Spleen (tissue), 11 donors: ENCODE data around the gene LANCL3. TPM values are rescaled to one million over a fixed set of nuclear protein-coding genes. Genes with fewer than 3 reads are reported as not detected.

Source experiments
- DNase-seq: peaks from one replicate; pipeline ENCODE4 v3.0.0-alpha.2; 2020
- H3K27ac ChIP-seq, 8 donors: fragments of 200-600 bp; sonication (generic) in 7 of 8; 1 replicate in 4 of 8; 2 replicates in 4 of 8; pipeline versions ENCODE4 v1.5.0 to v1.8.0; 2016 to 2021; ENCODE audit warnings: inconsistent platforms in 4 of 8, mild to moderate bottlenecking in 4 of 8, moderate library complexity in 1 of 8
- H3K27me3 ChIP-seq, 7 donors: fragments of 200-600 bp; sonication (generic) in 6 of 7; replicated peaks in 1 of 7; 1 replicate in 4 of 7; 2 replicates in 3 of 7; pipeline versions ENCODE4 v1.5.0 to v1.8.0; 2016 to 2021; ENCODE audit warnings: inconsistent platforms in 3 of 7, mild to moderate bottlenecking in 1 of 7
- H3K36me3 ChIP-seq, 6 donors: fragments of 200-600 bp; sonication (generic) in 5 of 6; 1 replicate in 4 of 6; 2 replicates in 2 of 6; pipeline versions ENCODE4 v1.5.0 to v1.8.0; 2016 to 2021; ENCODE audit warnings: inconsistent platforms in 2 of 6
- H3K4me1 ChIP-seq, 6 donors: fragments of 200-600 bp; sonication (generic) in 5 of 6; 1 replicate in 3 of 6; 2 replicates in 3 of 6; pipeline versions ENCODE4 v1.5.0 to v1.8.0; 2016 to 2021; ENCODE audit warnings: inconsistent platforms in 3 of 6
- H3K4me3 ChIP-seq, 8 donors: fragments of 200-600 bp; sonication (generic) in 7 of 8; 1 replicate in 4 of 8; 2 replicates in 4 of 8; pipeline versions ENCODE4 v1.5.0 to v1.8.0; 2016 to 2021; ENCODE audit warnings: inconsistent platforms in 4 of 8, mild to moderate bottlenecking in 4 of 8, moderate library complexity in 2 of 8
- H3K9me3 ChIP-seq, 8 donors: fragments of 200-600 bp; sonication (generic) in 7 of 8; 1 replicate in 4 of 8; 2 replicates in 4 of 8; pipeline versions ENCODE4 v1.5.0 to v1.8.0; 2016 to 2021; ENCODE audit warnings: inconsistent platforms in 4 of 8
- CTCF ChIP-seq, 11 experiments: fragments of 200-600 bp in 7 of 11; fragments of 450-650 bp in 4 of 11; sonication (generic) in 4 of 11; IDR thresholded peaks in 8 of 11; conservative IDR thresholded peaks in 3 of 11; 1 replicate in 7 of 11; 2 replicates in 4 of 11; pipeline versions ENCODE4 v1.4.0 to v1.8.0; 2016 to 2021; ENCODE audit warnings: antibody characterized with exemption in 11 of 11, inconsistent platforms in 4 of 11, mild to moderate bottlenecking in 1 of 11
- POLR2A ChIP-seq, 3 donors: fragments of 450-650 bp; IDR thresholded peaks; one replicate each; pipeline ENCODE4 v1.5.1; 2017; ENCODE audit warnings: antibody characterized with exemption in 3 of 3, mild to moderate bottlenecking in 1 of 3
- POLR2AphosphoS5 ChIP-seq, 3 donors: sonication (generic); formaldehyde crosslinking; IDR thresholded peaks; one replicate each; pipeline ENCODE4 v1.5.1; 2017; ENCODE audit warnings: antibody characterized with exemption in 3 of 3
- WGBS, 5 donors: extraction: QIAGEN DNeasy Blood & Tissue Kit in 3 of 5; methylation state at CpG; one replicate each; pipeline versions ENCODE4 v1.1.5 to v1.1.7; 2013 to 2018; 5-methylcytosine and 5-hydroxymethylcytosine counted together
- intact Hi-C: fragments of 100-400 bp; cut with DNase I; formaldehyde crosslinking; loops from one replicate; pipeline ENCODE4 v1.15.0; 2023; ENCODE audit warnings: low total_unique reads
- polyA plus RNA-seq, 3 donors: library from polyadenylated mRNA; stranded (reverse); fragments of 200-250 nt; gene quantifications; one replicate each; pipeline ENCODE4 v1.2.1, GENCODE V29; 2013
- total RNA-seq, 7 donors: library from RNA; depleted of rRNA in 3 of 7; stranded (reverse); fragments of >200 nt in 3 of 7; fragmentation: NEBNext Ultra II Directional in 4 of 7; extraction: Animal tissue kit (Norgen Biotek cat#: 25700) in 4 of 7; gene quantifications; one replicate each; pipeline versions ENCODE4 v1.1.0 to v1.2.1, GENCODE V29; 2016 to 2021
- donor health status: healthy with polysubstance abuse.
- donor health status: DM: no; HTN: no; CAD: no; lungs with moderate emphysema.
- donor health status: DM: no; HTN: no; CAD: no.
- donor health status: Bipolar disorder and iron deficiency.
- donor health status: healthy.
- donor health status: DM: no; HTN: no; CAD: no.
- donor health status: DM: yes; HTN: yes; CAD: no.

The LANCL3 gene
- total and polyA plus RNA-seq, 10 donors: under 0.01 to 0.88 (median 0.52) TPM

- Histone ChIP-seq H3K27me3 (peaks cover 0 to 6% (median 0%) of the 10 kb centered on the region in 7 donors), H3K9me3 (no peaks in the 10 kb centered on the region), H3K4me3 (no peak overlapping the region), H3K4me1 (no peaks in the 10 kb centered on the region), H3K27ac (no peak overlapping the region), H3K36me3 (no peaks in the 10 kb centered on the region)
- WGBS, 5 donors: 71 to 100% (median 88%) methylated on average over 1 of the region's 1 CpG
- TF ChIP-seq POLR2A (IDR thresholded peaks at IDR 0.05): no peak
- TF ChIP-seq POLR2AphosphoS5 (IDR thresholded peaks at IDR 0.05): no peak
- TF ChIP-seq CTCF (IDR thresholded peaks at IDR 0.05 in 8 of 11, conservative IDR thresholded peaks at IDR 0.05 in 3 of 11): no peak
- intact Hi-C loops: no loop called here
- no peak for DNase-seq
These were observed 125.8 kb downstream of the LANCL3 start for GRCh38 chrX:37697169-37697760.

- H3K27ac ChIP-seq: no peak overlapping the region
- no peak overlapping the region for H3K4me3 ChIP-seq
- intact Hi-C loops: no loop called here
- no peak for DNase-seq
- H3K4me1 ChIP-seq: no peaks in the 10 kb centered on the region
- 57 to 71% (median 60%) methylated on average over 2 to 4 of the region's 4 CpGs for WGBS, 5 donors
- H3K36me3 ChIP-seq: no peaks in the 10 kb centered on the region
- H3K27me3 ChIP-seq: peaks cover 0 to 6% (median 0%) of the 10 kb centered on the region in 7 donors
- no peak for TF ChIP-seq POLR2AphosphoS5 (IDR thresholded peaks at IDR 0.05)
- TF ChIP-seq POLR2A (IDR thresholded peaks at IDR 0.05): no peak
- no peak for TF ChIP-seq CTCF (IDR thresholded peaks at IDR 0.05 in 8 of 11, conservative IDR thresholded peaks at IDR 0.05 in 3 of 11)
- no peaks in the 10 kb centered on the region for H3K9me3 ChIP-seq
These were observed 130.1 kb downstream of the LANCL3 start for GRCh38 chrX:37701588-37701987.

- Histone ChIP-seq H3K4me3 (no peak overlapping the region), H3K27ac (no peak overlapping the region), H3K9me3 (no peaks in the 10 kb centered on the region), H3K4me1 (no peaks in the 10 kb centered on the region), H3K27me3 (peaks cover 0 to 5% (median 0%) of the 10 kb centered on the region in 7 donors), H3K36me3 (no peaks in the 10 kb centered on the region)
- intact Hi-C loops: no loop called here
- 51 to 91% (median 75%) methylated on average over 3 of the region's 3 CpGs for WGBS, 5 donors
- DNase-seq: no peak
- TF ChIP-seq POLR2AphosphoS5 (IDR thresholded peaks at IDR 0.05) (no peak), CTCF (IDR thresholded peaks at IDR 0.05 in 8 of 11, conservative IDR thresholded peaks at IDR 0.05 in 3 of 11) (no peak), POLR2A (IDR thresholded peaks at IDR 0.05) (no peak)
These were observed 140.5 kb downstream of the LANCL3 start for GRCh38 chrX:37711991-37712390.

GRCh38 chrX:37712458-37712857 is 141.0 kb downstream of the LANCL3 start:
- Histone ChIP-seq H3K27ac (no peak overlapping the region), H3K4me3 (no peak overlapping the region), H3K27me3 (peaks cover 0 to 5% (median 0%) of the 10 kb centered on the region in 7 donors), H3K4me1 (no peaks in the 10 kb centered on the region), H3K36me3 (no peaks in the 10 kb centered on the region), H3K9me3 (no peaks in the 10 kb centered on the region)
- DNase-seq: no peak
- intact Hi-C loops: no loop called here
- TF ChIP-seq POLR2A (IDR thresholded peaks at IDR 0.05) (no peak), POLR2AphosphoS5 (IDR thresholded peaks at IDR 0.05) (no peak), CTCF (IDR thresholded peaks at IDR 0.05 in 8 of 11, conservative IDR thresholded peaks at IDR 0.05 in 3 of 11) (no peak)
- WGBS, 5 donors: 51 to 75% (median 61%) methylated on average over 3 of the region's 3 CpGs
